SU-DHL-6 (cell line): Measurements from ENCODE around the gene EML4.

Experiments
- CTCF ChIP-seq: fragments of 200-600 bp; sonication (generic); IDR thresholded peaks from one replicate; pipeline ENCODE4 v1.5.1; 2017; ENCODE audit warnings: antibody characterized with exemption, mild to moderate bottlenecking, low read length, moderate library complexity; ENCODE audit not compliant: insufficient read depth, poor library complexity, severe bottlenecking
- EZH2phosphoT487 ChIP-seq: fragments of 200-600 bp; sonication (generic), shearing (Covaris generic); conservative IDR thresholded peaks from 2 replicates; pipeline ENCODE4 v1.6.1; 2018; ENCODE audit warnings: mild to moderate bottlenecking, antibody characterized with exemption, low read length, moderate library complexity, mixed read lengths

- no peak for TF ChIP-seq CTCF
- no peak for TF ChIP-seq EZH2phosphoT487
Measured at GRCh38 chr2:42359965-42360483, 190.9 kb downstream of the EML4 start.
